GM18502 (cell line): ENCODE data around the gene AKAP8L.

Experiments used
- ATAC-seq: cut with Tn5 transposase; IDR thresholded peaks from one replicate; pipeline ENCODE4 v1.9.1; 2021; ENCODE audit warnings: mild to moderate bottlenecking; ENCODE audit not compliant: unreplicated experiment, poor library complexity

AKAP8L gene

DNA sequence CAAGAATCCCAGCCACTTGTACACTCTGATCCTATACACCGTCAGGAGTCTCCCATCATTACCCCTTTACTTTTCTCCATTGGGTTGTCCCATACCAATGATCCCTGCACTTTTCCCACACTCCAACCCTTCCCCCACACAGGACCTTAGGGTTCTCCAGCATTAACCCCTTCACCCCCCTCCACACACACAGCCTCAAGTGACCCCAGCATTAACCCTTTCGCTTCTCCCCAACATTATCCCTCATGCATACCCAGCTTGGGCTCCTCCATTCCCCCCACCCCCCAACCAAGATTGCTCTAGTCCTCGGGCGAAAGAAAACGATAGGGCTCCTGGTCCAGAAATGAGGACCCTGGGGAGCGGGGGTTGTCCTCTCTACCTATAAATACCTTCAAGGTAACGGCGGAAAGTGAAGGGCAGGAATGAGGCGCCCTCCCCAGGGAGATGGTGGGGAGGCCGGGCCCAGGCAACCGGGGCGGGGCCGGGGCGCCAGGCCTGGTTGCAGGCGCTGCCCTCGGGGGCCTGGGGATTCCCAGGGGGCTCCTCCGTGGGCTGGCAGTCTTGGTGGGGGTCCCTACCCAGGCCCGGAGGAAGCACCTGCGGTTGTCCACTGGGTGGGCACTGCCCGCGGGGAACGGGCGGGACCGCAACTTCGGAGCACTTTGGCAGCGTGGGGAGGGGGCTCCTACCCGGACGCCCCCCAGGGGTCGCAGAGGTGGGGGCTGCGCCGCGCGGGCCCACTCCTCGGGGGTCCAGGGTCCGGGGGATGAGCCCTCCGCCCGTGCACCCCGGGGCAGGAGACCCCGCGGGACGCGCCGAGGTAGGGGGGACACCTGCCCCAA, 30.2 kb upstream of the AKAP8L start:
- peak; percentile 11 for ATAC-seq

DNA sequence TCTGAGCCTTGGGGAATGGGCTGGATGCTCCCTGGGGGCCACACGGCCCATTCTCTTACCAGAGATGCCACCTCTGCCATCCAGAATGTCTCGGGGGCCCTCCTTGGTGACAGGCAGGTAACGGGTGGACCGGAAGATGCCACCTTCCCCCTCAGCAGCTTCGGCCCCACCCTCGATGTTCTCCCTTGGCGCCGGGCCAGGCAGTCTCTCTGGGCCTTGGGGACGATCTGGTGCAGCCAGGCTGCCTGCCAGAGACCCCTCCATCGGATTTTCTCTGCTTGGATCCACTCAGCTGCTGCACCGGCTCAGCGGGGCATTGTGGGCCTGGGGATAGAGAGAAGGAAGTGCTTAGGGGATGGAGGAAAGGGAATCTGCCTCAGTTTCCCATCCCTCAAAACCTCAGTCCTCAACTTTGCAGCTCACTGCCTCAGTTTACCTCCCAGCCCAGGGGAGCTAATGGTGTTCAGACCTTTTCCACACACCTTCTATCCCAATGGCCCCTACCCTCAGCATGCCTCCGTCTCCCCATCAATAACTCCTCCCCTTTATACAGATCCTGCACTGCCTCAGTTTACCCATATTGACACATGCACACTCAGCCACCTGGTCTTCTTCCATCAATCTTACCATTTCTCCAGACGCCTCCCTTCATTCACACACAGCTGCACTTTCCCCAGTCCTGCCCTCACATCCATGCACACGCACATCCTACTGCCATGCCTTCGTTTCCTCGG, 29.4 kb upstream of the AKAP8L start:
- ATAC-seq, result no peak

- no peak for ATAC-seq
These were observed 28.3 kb upstream of the AKAP8L start for GRCh38 chr19:15447057-15447456.

DNA sequence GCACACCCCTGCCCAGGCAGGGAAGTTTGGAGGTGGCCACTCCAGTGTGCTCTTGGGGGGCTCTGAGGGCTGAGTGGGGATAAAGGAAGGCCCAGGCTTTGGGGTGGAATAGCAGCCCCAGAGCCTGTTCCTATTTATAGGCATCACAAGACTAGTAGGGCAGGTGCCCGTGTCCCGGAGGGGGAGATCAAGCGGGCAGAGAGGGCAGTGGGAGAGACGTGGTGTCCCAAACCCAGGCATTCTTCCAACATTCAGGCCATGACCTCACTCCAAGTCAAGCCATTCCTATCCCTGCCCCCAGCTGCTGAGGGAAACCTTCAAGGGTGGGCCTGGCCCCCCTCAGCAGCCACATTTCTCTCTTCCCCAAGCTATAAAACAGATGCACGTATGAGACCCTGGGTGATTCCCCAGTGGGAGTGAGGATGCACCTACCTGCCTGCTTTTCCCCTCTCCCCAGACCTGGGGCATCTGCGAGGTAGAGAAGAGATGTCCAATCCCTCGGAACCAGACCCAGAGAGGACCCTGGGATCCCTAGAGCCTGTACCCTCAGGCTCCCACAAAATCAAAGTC, 27.1 kb upstream of the AKAP8L start:
- no peak for ATAC-seq

- ATAC-seq, result no peak
These were observed 26.4 kb upstream of the AKAP8L start for GRCh38 chr19:15445227-15445605.

- ATAC-seq, result no peak
These were observed 25.9 kb upstream of the AKAP8L start for GRCh38 chr19:15444505-15445226.

DNA sequence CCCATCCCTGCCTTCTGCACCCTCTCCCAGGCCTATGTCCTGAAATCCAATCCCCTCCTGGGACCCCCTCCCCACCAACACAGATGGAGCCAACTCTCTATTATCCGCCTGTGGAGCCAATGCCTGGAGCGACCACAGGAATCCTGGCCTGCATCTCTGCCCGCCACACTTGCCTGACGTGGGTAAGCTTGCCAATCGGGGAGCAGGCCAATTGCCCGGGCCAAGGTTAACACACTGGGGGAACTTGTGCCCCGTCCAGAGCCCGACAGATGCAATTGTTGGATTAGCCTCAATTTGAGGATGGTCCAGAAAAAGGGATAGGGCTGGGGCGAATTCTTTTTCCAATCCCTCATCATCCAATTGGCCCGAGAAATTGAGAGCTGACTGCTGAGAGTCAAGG, 25.1 kb upstream of the AKAP8L start:
- ATAC-seq, result no peak

DNA sequence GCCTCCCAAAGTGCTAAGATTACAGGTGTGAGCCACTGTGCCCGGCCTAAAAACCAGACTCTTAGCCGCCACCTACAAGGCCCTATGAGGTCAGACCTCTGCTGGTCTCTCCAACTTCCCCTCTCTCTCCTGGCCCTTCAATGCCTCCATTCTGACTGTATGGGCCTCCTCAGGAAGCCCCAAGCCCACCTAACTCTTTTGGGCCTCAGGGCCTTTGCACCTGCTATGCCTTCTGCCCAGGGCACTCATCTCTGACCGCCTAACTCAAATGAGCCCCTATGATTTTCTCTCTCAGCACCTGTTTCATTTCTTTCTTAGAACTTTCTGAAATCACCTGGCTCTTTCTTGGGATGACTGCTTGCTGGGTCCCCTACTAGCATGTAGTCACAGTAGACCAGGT, 24.5 kb upstream of the AKAP8L start:
- ATAC-seq, result no peak

DNA sequence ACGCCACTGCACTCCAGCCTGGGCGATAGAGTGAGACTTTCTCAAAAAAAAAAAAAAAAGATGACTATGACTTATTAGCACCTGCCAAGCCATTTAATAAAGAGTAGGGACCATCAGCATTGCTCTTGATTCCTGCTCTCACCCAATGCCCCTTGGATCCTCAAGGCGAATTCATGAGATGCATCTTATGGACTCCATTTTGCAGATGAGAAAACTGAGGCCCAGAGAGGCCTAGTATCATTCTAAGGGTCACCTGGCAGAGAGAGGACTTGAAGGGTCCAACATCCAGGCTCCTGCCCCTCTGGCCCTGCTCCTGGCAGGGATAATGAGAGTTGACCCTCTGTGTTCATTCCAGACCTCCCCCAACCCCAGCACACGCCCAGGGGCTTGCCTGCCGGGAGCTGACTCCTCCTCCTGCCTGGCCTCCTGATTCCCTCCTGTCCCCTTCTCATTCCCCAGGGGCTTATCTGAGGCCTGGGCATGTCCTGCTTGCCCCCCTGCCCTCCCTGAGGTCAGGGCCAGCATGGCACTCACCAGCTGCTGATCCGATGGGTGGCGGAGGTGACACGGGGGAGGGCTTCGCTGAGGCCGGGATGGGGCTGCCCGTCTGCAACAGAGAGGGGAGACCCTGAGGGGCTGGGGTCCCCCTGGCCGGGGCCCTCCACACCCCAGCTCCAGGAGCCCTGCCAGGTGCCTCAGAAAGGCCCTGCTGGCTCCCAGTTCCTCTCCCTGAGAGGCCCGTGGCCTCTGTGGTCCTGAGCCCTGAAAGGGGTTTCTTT, 23.5 kb upstream of the AKAP8L start:
- no peak for ATAC-seq

DNA sequence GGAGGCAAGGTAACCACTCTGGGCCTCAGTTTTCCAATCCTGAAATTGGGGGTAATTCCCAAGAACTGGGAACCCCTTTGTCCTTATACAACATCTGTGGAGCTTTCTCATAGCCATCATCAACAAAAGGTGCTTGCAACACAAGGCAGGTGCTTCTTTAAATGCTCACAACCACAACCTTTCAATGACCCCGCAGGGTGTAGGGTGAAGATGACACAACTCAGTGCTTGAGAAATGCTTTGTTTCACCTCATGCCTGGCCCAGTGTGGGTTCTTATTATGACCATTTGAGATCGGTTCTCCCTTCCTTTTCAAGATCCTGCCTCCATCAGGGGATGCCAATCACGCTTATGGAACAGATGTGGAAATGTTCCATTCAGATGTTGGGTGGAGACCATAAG, 22.5 kb upstream of the AKAP8L start:
- ATAC-seq, result no peak

- ATAC-seq, result no peak
These were observed 21.2 kb upstream of the AKAP8L start for GRCh38 chr19:15439821-15440641.

DNA sequence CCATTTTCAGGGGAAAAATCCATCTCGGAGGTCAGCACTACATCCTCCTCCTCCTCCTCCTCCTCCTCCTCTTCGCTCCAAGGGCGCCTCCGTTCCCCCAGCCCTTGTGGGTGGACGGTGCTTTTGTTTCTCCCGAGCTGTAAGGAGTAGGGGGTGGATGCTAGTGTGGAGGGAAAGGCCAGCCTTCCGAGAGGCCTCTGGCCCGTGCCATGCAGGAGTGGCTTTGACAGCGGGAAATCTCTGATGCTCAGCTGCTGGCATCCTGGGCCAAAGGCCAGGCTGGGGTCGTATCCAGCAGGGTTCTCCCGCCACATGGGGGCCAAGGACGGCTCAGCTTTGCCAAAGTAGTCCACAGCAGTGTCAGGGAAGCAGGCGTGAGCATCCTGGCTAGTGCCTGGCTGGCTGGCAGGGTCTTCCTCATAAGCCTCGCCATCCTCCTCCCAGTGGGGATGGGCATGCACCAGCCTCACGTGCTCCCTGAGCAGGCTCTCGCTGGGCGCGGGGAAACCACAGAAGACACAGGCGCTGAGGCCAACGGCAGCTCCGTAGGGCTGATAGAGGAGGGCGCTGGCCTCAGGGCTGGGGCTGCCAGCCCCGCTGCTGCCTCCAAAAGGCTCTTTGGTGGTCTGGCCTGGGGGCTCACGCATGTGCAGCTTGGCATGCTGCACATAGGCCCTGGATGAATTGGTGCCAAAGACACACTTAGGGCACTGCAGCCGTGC, 20.5 kb upstream of the AKAP8L start:
- no peak for ATAC-seq

DNA sequence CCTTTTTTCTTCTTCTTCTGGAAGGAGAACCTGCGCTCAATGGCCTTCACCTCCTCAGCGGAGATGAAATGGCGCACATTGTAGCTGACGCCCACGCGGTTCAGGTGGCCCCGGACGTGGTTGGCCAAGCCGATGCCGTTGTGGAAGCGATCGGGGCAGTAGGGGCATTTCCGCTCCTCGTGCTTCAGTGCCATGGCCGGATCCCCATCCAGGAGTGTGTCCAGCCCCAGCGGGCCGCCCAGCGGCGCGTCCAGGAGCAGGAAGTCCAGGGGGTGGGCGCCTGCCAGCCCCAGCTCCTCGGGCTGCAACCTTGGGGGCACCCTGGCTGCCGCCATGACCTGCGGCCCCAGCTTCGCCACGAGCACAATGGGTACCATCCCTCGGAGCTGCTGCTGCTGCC, 19.8 kb upstream of the AKAP8L start:
- ATAC-seq, result no peak

- ATAC-seq, result no peak
These were observed 19.3 kb upstream of the AKAP8L start for GRCh38 chr19:15438124-15438496.

DNA sequence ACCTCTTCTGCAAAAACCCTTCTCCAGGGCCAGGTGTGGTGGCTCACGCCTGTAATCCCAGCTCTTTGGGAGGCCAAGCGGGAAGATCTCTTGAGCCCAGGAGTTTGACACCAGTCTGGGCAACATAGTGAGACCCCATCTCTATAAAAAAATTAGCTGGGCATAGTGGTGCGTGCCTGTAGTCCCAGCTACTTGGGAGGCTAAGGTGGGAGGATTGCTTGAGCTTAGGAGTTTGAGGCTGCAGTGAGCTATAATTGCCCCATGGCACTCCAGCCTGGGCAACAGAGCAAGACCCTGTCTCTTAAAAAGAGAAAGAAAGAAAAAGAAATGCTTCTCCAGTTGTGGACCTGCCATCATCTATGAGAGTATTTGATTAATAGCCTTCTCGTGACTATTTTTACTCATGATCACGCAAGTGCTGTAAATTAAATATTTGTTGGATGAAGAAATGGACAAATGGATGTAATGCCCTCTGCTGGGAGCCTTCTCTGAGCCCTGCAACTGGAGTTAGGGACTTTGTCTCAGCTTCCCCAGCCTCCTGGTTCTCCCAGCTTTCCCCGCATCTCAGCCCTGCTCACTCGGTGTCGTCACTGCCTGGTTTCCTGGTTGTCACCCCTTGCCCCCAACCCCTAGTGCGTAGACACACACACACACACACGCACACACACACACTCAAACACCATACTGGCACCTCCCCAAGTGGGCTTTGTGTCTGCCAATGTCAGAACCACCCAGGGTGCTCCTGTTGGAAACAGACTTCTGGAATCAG, 18.8 kb upstream of the AKAP8L start:
- ATAC-seq, result no peak

GRCh38 chr19:15436826-15437110, 18.0 kb upstream of the AKAP8L start:
- no peak for ATAC-seq

GRCh38 chr19:15436012-15436825, 17.4 kb upstream of the AKAP8L start:
- ATAC-seq, result no peak
